Stimulated activated CD4-positive, alpha-beta T cell treated with anti-CD3 and anti-CD28 coated beads, Interleukin-4, amount 100 ng/mL, for 24 hours (primary cell): ENCODE measurements around the gene CERK.

Experiments
- DNase-seq: peaks from one replicate; pipeline ENCODE4 v3.0.0-alpha.2; 2020

Gene CERK

GRCh38 chr22:46731246-46732040 is 6.6 kb downstream of the CERK start:
- no peak for DNase-seq

GRCh38 chr22:46730568-46731245 is 7.3 kb downstream of the CERK start:
- DNase-seq, result no peak

GRCh38 chr22:46728470-46728869 is 9.6 kb downstream of the CERK start:
- DNase-seq, result no peak

GRCh38 chr22:46727813-46728364 is 10.2 kb downstream of the CERK start:
- no peak for DNase-seq

- no peak for DNase-seq
Observed at GRCh38 chr22:46726986-46727317, 11.1 kb downstream of the CERK start.

GRCh38 chr22:46726066-46726985 is 11.7 kb downstream of the CERK start:
- no peak for DNase-seq

- no peak for DNase-seq
Observed at GRCh38 chr22:46725096-46725495, 13.0 kb downstream of the CERK start.

GRCh38 chr22:46723882-46724281 is 14.2 kb downstream of the CERK start:
- no peak for DNase-seq

- DNase-seq, result no peak
Observed at GRCh38 chr22:46721501-46722085, 16.5 kb downstream of the CERK start.

GRCh38 chr22:46719921-46720320 is 18.1 kb downstream of the CERK start:
- DNase-seq, result no peak

- no peak for DNase-seq
Observed at GRCh38 chr22:46714550-46714949, 23.5 kb downstream of the CERK start.

- no peak for DNase-seq
Observed at GRCh38 chr22:46712288-46712687, 25.8 kb downstream of the CERK start.

- DNase-seq, result no peak
Observed at GRCh38 chr22:46710806-46711205, 27.2 kb downstream of the CERK start.

GRCh38 chr22:46708766-46709330 is 29.2 kb downstream of the CERK start:
- no peak for DNase-seq

- DNase-seq, result no peak
Observed at GRCh38 chr22:46707827-46708570, 30.1 kb downstream of the CERK start.

- DNase-seq, result no peak
Observed at GRCh38 chr22:46707305-46707704, 30.7 kb downstream of the CERK start.

GRCh38 chr22:46706060-46706459 is 32.0 kb downstream of the CERK start:
- no peak for DNase-seq

- no peak for DNase-seq
Observed at GRCh38 chr22:46703996-46704370, 34.1 kb downstream of the CERK start.

GRCh38 chr22:46703171-46703995 is 34.7 kb downstream of the CERK start:
- no peak for DNase-seq

- DNase-seq, result no peak
Observed at GRCh38 chr22:46701262-46701661, 36.8 kb downstream of the CERK start.

- no peak for DNase-seq
Observed at GRCh38 chr22:46699091-46699490, 39.0 kb downstream of the CERK start.
